Smooth muscle cell of the brain vasculature (primary cell): ENCODE data around the gene CEP120.
"Not testable (repeated sequence)": the region's sequence is repeated elsewhere in the genome, so short reads cannot be mapped to it uniquely, and the experiment has no call there.

Experiments used
- DNase-seq: peaks from one replicate; pipeline ENCODE4 v3.0.0-alpha.2; 2012; ENCODE audit warnings: low read depth, low spot score

The CEP120 gene

GRCh38 chr5:123438902-123439301 lies 15.7 kb upstream of the CEP120 start:
- no peak for DNase-seq

GRCh38 chr5:123438244-123438643 lies 15.0 kb upstream of the CEP120 start:
- DNase-seq, result no peak

GRCh38 chr5:123436201-123436600 lies 13.0 kb upstream of the CEP120 start:
- no peak for DNase-seq

GRCh38 chr5:123434796-123435195 lies 11.6 kb upstream of the CEP120 start:
- DNase-seq, result no peak

GRCh38 chr5:123433596-123433995 lies 10.4 kb upstream of the CEP120 start:
- no peak for DNase-seq

GRCh38 chr5:123430441-123430840 lies 7.2 kb upstream of the CEP120 start:
- not testable (repeated sequence) for DNase-seq

GRCh38 chr5:123429993-123430392 lies 6.8 kb upstream of the CEP120 start:
- no peak for DNase-seq

- DNase-seq, result no peak
Measured at GRCh38 chr5:123429221-123429954, 6.2 kb upstream of the CEP120 start.

- no peak for DNase-seq
Measured at GRCh38 chr5:123428521-123429220, 5.5 kb upstream of the CEP120 start.

GRCh38 chr5:123427281-123427680 lies 4.1 kb upstream of the CEP120 start:
- DNase-seq, result no peak

GRCh38 chr5:123425431-123425830 lies 2.2 kb upstream of the CEP120 start:
- DNase-seq, result no peak

- no peak for DNase-seq
Measured at GRCh38 chr5:123422433-123423277, 548 bp downstream of the CEP120 start.

GRCh38 chr5:123421773-123422172 lies 1.4 kb downstream of the CEP120 start:
- no peak for DNase-seq

GRCh38 chr5:123414974-123415373 lies 8.2 kb downstream of the CEP120 start:
- DNase-seq, result no peak

- no peak for DNase-seq
Measured at GRCh38 chr5:123412206-123412605, 11.0 kb downstream of the CEP120 start.

- not testable (repeated sequence) for DNase-seq
Measured at GRCh38 chr5:123401999-123402398, 21.2 kb downstream of the CEP120 start.

GRCh38 chr5:123401320-123401719 lies 21.9 kb downstream of the CEP120 start:
- DNase-seq, result no peak

GRCh38 chr5:123400870-123401291 lies 22.3 kb downstream of the CEP120 start:
- DNase-seq, result not testable (repeated sequence)

- DNase-seq, result no peak
Measured at GRCh38 chr5:123398058-123398733, 25.0 kb downstream of the CEP120 start.

GRCh38 chr5:123397538-123397937 lies 25.7 kb downstream of the CEP120 start:
- DNase-seq, result no peak

- no peak for DNase-seq
Measured at GRCh38 chr5:123391009-123391408, 32.2 kb downstream of the CEP120 start.

GRCh38 chr5:123389794-123390193 lies 33.4 kb downstream of the CEP120 start:
- no peak for DNase-seq
